ENCODE data around the gene STEAP4. TPM values are rescaled to one million over a fixed set of nuclear protein-coding genes. Genes with fewer than 3 reads are reported as not detected.

STEAP4 gene
- total and polyA plus RNA-seq, 2 experiments from 2014 or later: 0.06 TPM; not detected in 1

- Histone ChIP-seq H4K20me1 (replicated peaks; ENCODE audit: insufficient read depth) (no peaks in the 10 kb centered on the region), H3F3A (replicated peaks; ENCODE audit: low read depth) (no peaks in the 10 kb centered on the region), H3K4me2 (no peak overlapping the region), H3K36me3 (ENCODE audit: insufficient read depth) (no peaks in the 10 kb centered on the region), H3K4me3 (no peak overlapping the region), H3K27me3 (ENCODE audit: insufficient read depth) (no peaks in the 10 kb centered on the region), H2AFZ (no peak overlapping the region), H3K79me2 (replicated peaks; ENCODE audit: insufficient read depth) (no peaks in the 10 kb centered on the region), H3K4me1 (ENCODE audit: insufficient read depth) (no peaks in the 10 kb centered on the region), H3K27ac (ENCODE audit: low read depth) (no peak overlapping the region), H3K9me2 (ENCODE audit: insufficient read depth) (0 out of 2 replicates have a peak, but pooled peaks cover 3% of the 10 kb centered on the region)
- no peak overlapping the region for H3K4me3 Mint-ChIP-seq
- H3K27me3 Mint-ChIP-seq (ENCODE audit: insufficient read depth, low read depth, poor library complexity): no peaks in the 10 kb centered on the region
- no peaks in the 10 kb centered on the region for H3K36me3 Mint-ChIP-seq (ENCODE audit: low read depth)
- no peak for ATAC-seq
- no peaks in the 10 kb centered on the region for H3K4me1 Mint-ChIP-seq
- DNase-seq (ENCODE audit: low spot score): no peak
- H3K9me3 Mint-ChIP-seq: no peaks in the 10 kb centered on the region; the same call in 2 of the 3 replicates
- no peak for TF ChIP-seq NANOG (IDR thresholded peaks at IDR 0.05; ENCODE audit: borderline replicate concordance)
- TF ChIP-seq ZNF331 (CRISPR knock-in tag; IDR thresholded peaks at IDR 0.05; ENCODE audit: low read depth): no peak
- no peak for TF ChIP-seq EZH2phosphoT487 (IDR thresholded peaks at IDR 0.05; ENCODE audit: unreplicated experiment)
- TF ChIP-seq REST (IDR thresholded peaks at IDR 0.05; ENCODE audit: unreplicated experiment): no peak
- no peak for TF ChIP-seq ZNF462 (CRISPR knock-in tag; IDR thresholded peaks at IDR 0.05)
- TF ChIP-seq ZNF114 (CRISPR knock-in tag; IDR thresholded peaks at IDR 0.05): no peak
- TF ChIP-seq EZH2 (IDR thresholded peaks at IDR 0.05; ENCODE audit: low read depth, unreplicated experiment): no peak
- TF ChIP-seq CTCF (conservative IDR thresholded peaks at IDR 0.05; ENCODE audit: low read depth in 2 of 2): no peak
- TF ChIP-seq STAT1 (IDR thresholded peaks at IDR 0.05; ENCODE audit: unreplicated experiment): no peak
- TF ChIP-seq POLR2AphosphoS5 (IDR thresholded peaks at IDR 0.05; ENCODE audit: low read depth): no peak
- TF ChIP-seq CREB1 (CRISPR knock-in tag; IDR thresholded peaks at IDR 0.05; ENCODE audit: low read depth): no peak
- TF ChIP-seq JUNB (IDR thresholded peaks at IDR 0.05; ENCODE audit: unreplicated experiment): no peak
- TF ChIP-seq ETS1 (IDR thresholded peaks at IDR 0.05): no peak
- no peak overlapping the region for H3K27ac Mint-ChIP-seq
Observed at GRCh38 chr7:88337572-88337971, 30.9 kb upstream of the STEAP4 start.

All from GM23338 (cell line).